HG03565 (cell line): Measurements from ENCODE around the gene CPLX1.
"Not testable (repeated sequence)": the region's sequence is repeated elsewhere in the genome, so short reads cannot be mapped to it uniquely, and the experiment has no call there.

Source experiments
- ATAC-seq: cut with Tn5 transposase; IDR thresholded peaks from one replicate; pipeline ENCODE4 v1.9.1; 2021; ENCODE audit warnings: mild to moderate bottlenecking, moderate library complexity; ENCODE audit not compliant: unreplicated experiment

CPLX1 gene

GRCh38 chr4:762211-763190, 63.4 kb downstream of the CPLX1 start:
- ATAC-seq = no peak

GRCh38 chr4:761739-762138, 64.2 kb downstream of the CPLX1 start:
- ATAC-seq = no peak

- ATAC-seq = no peak
These were observed 64.8 kb downstream of the CPLX1 start for GRCh38 chr4:761086-761485.

GRCh38 chr4:760616-761015, 65.3 kb downstream of the CPLX1 start:
- no peak for ATAC-seq

GRCh38 chr4:759810-760209, 66.1 kb downstream of the CPLX1 start:
- not testable (repeated sequence) for ATAC-seq

GRCh38 chr4:757111-757510, 68.8 kb downstream of the CPLX1 start:
- no peak for ATAC-seq

- ATAC-seq = no peak
These were observed 71.5 kb downstream of the CPLX1 start for GRCh38 chr4:754221-755120.

- ATAC-seq = not testable (repeated sequence)
These were observed 72.7 kb downstream of the CPLX1 start for GRCh38 chr4:753186-753585.

GRCh38 chr4:752196-752861, 73.6 kb downstream of the CPLX1 start:
- ATAC-seq = no peak

- no peak for ATAC-seq
These were observed 74.3 kb downstream of the CPLX1 start for GRCh38 chr4:751676-752075.

- ATAC-seq = no peak
These were observed 75.9 kb downstream of the CPLX1 start for GRCh38 chr4:749698-750666.

GRCh38 chr4:748461-748860, 77.5 kb downstream of the CPLX1 start:
- no peak for ATAC-seq

- ATAC-seq = no peak
These were observed 78.3 kb downstream of the CPLX1 start for GRCh38 chr4:747546-748170.

- no peak for ATAC-seq
These were observed 81.6 kb downstream of the CPLX1 start for GRCh38 chr4:744212-744841.

- ATAC-seq = no peak
These were observed 82.3 kb downstream of the CPLX1 start for GRCh38 chr4:743463-744211.

GRCh38 chr4:742742-743311, 83.1 kb downstream of the CPLX1 start:
- ATAC-seq = no peak

GRCh38 chr4:742096-742741, 83.7 kb downstream of the CPLX1 start:
- ATAC-seq = no peak
